IPS DF 4.7 (cell line): ENCODE results near the gene SELENOM.
A peak's percentile ranks its signal among the peaks of the same experiment; 100 is the strongest.

Experiments used
- DNase-seq: peaks from one replicate; pipeline ENCODE4 v3.0.0-alpha.2; 2013; ENCODE audit warnings: low spot score; ENCODE audit errors: extremely low read depth

SELENOM gene, protein sequence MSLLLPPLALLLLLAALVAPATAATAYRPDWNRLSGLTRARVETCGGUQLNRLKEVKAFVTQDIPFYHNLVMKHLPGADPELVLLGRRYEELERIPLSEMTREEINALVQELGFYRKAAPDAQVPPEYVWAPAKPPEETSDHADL

DNA sequence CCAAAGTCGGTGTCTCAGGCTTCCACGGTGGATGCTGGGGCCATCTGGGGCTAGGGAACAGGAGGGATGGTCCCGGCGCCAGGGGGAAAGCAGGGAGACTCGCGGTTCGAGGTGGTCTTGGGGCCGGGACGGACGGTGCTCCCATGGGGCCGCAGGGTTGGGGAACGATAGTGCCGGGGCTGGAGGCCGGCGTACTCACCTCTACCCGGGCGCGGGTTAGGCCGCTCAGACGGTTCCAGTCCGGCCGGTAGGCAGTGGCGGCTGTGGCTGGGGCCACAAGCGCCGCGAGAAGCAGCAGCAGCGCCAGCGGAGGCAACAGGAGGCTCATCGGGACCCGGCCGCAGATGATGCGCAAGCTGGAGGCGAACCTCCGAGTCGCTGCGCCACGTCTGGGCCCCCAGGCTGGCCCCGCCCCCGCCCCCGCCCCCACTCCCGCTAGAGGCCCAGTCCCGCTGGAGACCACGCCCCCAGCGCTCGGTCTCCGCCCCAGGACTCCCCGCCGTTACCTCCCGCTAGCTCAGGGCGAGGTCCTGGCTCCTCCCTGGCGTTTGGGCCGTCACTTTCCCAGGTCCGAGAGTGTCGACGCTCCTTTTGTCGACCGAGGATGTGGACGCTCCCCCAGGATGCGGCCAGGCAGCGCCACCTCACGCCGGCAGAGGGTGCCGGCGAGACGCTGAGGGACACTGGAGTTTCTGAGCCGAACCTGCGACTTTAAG is at the start of gene SELENOM:
Gene SELENOM (minus strand): TSS at position 391 of the 716 bp plus-strand sequence. CDS start 63 bp downstream, at position 328.
- DNase-seq = no peak

DNA sequence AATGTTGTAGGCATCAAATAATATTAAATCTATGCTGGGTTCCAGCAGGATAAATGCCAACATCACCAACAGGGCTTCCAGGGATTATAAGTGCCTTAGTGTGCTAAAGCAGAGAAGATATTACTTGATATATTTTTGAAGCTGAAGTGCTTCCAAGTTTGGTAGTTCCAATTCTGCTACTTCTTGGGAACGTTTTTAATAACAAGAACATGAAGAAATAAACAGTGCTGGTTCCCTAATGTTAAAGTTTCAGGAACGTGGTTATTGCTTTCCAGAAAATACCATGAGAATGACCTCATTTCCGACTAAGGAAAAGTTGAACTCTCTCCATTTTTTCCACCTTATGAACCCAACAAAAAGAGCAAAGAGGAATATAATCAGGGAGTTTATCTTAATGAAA is 48.1 kb upstream of the SELENOM start:
- no peak for DNase-seq

DNA sequence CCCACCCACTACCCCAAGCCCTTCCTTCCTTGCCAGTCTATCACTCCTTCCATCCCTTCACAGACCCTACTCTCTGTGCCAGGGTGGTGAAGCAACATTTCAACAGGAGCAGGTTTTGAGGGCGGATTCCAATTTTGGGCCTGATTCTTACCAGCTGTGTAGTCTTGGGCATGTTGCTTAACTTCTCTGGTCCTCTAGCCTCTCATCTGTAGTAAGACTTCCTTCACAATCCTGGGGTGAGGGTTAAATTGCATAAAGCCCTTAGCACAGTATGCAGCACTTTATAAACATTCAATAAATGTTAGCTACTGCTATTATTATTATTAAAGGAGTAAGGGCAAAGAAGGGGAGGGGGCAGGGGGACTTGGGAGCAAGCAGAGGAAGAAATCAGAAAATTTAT is 47.6 kb upstream of the SELENOM start:
- no peak for DNase-seq

DNA sequence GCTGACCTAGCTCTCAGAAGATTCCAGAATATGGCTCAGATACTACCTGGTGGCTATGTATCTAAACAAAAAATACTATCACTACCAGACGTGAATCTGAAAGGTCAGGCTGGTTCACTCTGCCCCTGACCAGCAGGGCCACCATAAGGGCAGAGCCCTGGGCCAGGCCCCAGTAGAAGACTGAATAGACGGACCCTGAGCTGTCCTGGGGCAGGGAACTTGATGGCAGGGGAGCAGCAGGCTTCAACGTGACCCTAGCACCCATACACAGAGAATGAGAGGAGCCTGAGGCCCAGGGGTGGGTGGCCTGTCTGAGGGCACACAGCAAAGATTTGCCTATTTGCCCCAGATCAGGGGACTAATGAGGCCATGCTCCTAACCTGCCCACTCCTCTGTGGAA is 46.0 kb upstream of the SELENOM start:
- DNase-seq = no peak

DNA sequence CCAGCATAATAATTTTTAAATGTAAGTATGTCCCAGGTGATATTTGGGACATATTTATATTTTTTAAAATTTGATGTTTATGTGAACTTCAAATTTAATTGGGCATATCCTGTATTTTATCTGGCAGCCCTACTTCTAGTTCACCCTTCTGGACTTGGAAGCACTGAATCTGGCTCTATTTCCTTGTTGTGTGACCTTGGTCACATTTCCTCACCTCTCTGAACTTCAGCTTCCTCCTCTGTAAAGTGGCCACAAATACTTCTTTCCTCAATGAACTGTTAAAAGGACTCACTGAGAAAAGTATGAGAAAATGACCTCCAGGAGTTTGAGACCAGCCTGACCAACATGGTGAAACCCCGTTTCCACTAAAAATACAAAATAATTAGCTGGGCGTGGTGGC is 44.5 kb upstream of the SELENOM start:
- DNase-seq = no peak

DNA sequence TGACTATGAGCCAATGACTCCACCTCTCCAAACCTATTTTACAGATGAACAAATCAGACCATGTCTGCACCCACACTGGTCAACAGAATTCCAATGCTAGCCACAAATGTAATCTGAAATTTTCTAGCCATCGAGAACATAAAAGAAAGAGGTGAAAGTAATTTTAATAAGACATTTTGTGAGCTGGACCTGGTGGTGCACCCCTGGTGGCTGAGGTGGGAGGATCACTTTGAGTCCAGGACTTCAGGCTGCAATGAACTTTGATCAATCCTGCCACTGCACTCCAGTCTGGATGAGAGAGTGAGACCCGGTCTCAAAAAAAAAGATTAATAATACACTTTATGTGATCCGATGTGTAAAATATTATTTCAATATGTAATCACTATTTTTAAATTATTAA is 43.2 kb upstream of the SELENOM start:
- no peak for DNase-seq

DNA sequence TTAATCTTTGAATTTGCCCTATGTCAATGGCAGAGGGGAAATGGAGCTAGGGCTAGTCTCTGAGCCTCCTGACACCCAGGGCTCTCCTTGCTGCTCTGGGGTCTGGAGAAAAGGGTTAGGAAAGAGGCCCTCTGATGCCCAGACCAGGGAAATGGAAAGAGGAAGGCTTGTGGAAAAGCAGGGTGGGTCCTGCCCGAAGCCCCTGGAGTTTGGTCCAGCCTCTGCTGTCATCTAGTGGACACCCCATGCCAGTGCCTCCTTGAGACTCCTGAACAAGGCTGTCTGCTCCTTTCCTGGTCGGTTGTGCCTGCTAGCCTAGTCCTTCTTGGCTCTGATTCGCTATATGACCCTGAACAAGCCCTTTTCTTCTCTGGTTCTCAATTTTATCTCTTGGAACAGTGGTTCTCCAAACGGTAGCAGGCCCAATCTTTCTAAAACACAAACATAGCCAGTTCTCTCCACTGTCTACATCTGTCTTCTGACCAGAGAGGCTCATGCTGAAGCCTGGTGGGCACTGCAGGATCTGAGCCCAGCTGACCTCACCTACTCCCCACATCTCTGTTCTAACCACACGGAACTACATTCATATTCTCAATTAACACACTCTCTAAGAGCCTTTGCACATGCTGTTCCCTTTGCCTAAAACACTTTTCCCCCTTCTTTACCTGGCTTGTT is 41.7 kb upstream of the SELENOM start:
- DNase-seq = peak; percentile 75

DNA sequence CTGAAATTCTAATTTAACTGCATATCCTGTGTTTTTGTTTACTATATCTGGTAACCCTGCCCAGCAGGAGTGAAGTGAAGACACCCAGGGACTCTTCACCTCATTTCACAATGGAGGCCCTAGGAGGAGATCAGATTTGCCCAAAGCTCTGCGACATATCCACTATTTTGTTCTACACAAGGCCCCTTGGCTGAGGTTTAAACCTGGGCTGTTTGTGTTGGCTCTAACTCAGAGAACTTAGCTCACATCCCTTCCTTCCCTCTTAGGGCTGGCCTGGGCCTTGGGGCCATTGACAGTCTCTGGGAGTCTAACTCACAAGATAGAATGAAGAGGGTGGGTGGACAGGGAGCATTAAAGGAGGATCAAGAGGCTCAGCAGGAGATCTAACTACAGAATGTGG is 41.1 kb upstream of the SELENOM start:
- no peak for DNase-seq

DNA sequence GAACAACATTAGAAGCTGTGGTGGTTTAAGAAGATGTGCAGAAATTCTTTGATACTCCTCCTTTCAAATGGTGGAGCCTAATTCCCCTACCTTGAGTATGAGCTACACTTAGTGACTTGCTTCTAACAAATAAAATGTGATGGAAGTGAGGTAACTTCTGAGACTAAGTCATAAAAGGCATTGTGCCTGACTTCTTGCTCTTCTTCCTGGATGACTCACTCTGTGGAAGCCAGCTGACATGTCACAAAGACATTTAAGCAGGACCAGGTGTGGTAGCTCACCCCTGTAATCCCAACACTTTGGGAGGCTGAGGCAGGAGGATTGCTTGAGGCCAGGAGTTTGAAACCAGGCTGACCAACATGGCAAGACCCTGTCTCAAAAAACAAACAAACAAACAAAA is 36.9 kb upstream of the SELENOM start:
- no peak for DNase-seq

DNA sequence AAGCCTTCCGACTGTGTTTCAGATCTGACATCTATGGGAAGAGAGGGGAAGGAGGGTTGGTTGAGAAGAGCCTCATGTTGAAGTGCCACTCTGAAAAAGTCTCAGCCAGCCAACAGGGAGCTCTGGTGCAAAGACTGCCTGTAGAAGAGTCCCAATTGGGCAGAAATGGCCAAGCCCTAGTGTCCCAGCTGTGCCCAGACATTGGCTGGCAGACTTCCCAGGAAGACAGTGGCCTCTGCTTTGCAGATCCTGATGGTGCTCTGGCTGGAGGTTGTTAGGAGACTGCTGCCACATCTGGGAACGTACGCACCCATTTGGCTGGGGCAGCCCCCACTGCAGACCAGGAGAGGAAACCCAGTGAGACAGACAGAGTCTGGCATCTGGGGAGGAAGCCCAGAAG is 36.2 kb upstream of the SELENOM start:
- no peak for DNase-seq

DNA sequence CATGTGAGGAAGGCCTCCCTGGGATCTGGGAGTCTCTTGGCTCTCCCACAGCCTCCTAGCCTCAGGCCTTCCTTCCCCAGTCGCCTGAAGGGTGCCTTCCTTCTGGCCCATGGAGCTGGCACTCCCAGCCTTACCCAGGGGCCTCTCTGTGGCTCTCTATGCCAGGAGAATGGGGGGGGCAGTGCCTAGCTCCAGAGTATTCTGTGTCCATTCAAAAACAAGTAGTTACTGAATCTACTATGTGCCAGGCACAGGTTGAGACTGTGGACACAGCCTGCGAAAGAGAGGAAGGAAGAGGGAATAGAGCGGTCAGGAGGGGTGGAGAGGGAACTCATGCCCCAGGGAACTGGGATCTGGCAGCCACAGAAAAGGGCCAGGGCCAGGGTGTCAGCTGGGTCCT is 35.7 kb upstream of the SELENOM start:
- DNase-seq = no peak

DNA sequence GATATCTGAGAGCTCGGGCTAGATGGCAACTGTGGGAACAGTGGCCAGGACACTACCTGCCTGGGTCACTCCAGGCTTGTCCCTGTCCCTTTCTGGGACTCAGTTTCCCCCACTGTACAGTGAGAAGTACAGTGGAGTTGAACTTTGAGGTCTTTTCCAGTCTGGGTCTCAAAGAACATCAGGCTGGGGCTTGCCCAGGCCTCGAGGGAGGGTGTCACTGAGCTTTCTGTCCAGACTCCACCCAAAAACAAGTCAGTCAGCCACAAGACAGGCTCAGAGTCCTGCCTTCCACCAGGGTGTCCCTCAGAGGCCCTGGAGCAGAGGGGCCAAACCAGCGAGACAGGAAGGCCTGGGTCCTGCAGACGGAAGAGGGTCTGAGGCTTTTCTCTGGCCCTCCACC is 34.9 kb upstream of the SELENOM start:
- DNase-seq = no peak

DNA sequence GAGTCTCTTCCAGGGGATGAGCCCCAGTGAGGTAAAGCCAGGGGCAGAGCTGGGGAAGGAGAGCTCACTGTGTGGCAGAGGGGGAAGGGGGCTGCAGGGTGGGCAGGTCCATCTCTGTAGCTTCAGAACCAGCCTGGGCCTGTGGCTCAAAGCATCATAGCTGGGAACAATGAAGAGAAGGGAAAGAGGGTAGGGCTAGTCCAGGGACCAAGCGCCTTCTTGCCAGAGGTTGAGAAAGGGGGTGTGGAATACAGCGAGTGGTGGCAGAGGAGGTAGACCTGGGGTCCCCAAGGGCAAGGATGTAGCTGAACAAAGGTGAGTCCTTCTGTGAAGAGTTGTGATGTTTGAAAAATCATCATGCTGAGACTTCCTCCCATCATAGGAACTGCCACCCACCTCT is 34.2 kb upstream of the SELENOM start:
- no peak for DNase-seq

DNA sequence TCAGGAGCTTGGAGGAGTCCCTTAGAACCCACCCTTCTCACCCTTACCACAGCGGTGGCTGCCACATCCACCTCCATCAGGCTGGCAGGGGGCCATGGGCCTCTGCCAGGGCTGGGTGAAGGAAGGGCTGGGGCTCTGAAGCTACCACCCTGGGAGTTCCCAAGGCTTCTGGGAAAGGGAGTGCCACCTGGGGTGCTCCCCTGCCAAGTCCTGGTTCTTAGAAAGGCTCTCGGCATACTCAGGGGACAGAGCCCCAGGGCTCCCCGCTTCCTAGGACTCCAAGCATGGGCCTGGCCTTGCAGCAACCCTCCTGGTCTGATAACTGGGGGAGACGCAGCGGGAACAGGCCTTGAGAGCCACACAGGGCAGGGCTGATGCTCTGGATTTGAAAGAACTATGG is 33.4 kb upstream of the SELENOM start:
- DNase-seq = no peak

DNA sequence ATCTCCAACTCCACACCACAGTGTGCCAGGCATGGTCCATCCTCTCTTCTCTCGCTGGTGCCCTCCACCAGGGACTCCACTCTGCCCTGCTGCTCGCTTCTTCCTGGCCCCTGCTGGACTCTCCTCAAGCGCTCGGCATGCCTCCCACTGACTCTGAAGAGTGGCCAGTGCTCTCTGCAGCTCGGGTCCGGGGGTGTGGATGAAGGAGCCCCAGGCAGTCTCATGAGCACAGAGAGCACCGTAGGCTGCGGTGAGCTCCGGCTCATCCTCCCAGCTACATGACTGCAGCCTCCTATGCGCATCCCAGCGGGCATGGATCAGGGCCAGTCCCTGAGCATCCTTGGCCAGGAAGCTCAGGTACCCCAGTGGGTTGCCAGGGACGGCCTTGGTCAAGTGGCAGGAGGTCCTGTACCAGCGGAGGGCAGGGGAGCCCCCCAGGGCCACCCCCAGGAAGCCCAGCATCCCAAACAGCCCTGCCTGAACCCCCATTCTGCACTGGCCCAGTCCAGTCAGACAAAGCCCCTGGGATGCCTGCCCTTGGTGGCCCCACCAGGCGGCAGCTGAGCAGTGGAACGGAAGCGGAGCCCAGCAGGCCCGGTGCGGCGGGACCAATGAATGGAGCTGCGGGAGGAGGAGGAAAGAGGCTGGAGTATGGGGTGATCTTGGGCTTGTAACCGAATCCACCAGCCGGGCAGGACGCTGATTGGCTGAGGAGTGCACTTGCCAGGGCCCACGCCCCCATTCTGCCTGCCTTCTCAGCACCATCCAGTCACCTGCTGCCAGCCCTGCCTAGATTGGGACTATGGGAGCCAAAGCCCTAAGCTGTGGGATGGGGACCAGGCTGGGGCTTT is 32.7 kb upstream of the SELENOM start, which contains the start of gene PLA2G3:
Gene PLA2G3 (minus strand): TSS at position 643 of the 851 bp plus-strand sequence. CDS start 154 bp downstream, at position 489.
- DNase-seq = peak; percentile 86

DNA sequence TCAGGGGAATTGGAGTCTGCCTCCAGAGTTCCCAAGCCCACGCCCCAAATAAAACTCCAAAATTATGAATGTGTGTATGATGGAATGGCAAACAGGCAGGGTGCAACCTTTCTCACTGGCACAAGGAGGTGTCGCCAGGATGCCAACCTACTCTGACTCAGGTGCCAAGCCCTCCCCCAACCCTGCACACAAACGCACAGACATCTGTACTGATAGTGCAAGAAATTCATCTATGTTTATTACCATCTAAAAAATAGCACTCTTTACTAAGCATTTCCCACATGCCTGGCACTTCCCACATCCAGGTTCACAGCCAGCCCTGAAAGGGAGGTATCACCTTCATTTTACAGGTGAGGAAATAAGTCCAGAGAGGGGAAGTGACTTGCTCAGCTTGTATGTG is 31.7 kb upstream of the SELENOM start:
- no peak for DNase-seq

DNA sequence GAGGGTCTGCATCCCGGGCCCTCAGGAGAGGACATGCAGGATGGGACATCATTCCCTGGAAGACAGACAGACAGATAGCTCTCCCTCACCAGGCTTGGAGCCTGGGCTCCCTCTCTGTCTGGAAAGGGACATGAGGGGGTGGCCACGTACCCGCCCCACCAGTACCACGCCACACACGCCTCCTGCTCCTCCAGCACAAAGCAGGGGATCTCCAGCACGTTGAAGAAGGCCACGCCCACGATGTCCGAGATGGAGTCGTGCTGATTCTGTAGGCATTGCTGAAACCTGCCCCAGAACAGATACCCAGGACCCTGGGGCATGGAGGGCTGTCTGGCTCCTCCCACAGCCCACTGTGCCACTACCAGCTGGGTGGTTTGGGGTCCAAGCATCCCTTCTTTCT is 30.8 kb upstream of the SELENOM start:
- DNase-seq = no peak

DNA sequence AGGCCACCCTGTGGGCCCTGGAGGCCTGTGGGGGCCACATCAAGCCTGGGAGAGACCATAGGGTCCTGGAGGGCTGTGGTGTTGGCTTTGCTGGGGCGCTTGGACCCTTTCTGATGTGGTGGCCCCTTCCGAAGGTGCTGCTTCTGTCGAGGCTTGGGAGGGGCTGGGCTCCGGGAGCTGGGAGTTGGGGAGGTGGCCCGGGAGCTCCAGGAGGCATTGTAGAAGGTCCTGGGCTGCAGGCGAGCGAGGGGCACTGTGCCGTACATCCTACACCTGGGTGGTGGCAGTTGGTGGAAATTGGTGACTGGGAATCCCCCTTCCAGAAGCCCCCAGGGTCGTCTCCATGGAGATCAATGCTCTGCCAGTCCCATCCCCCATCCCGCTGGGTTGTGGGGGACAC is 30.4 kb upstream of the SELENOM start:
- no peak for DNase-seq

DNA sequence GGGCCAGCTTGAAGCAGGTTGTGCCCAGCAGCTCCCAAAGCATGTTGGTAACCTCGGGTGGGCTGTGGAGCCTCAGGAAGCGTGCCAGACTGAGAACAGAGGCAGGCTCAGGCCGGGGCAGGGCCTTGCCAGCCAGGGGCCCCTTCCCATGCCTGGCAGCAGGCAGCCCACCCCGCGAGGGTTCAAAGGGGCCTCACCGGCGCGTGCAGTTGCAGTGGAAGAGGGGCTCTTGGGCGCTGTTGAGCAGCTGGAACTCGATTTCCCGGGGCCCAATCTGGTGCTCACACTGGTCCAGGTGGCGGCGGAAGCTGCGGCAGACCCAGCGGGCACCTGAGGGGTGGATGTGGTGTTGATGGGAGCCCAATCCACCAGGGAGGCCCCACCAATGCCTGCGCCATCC is 29.3 kb upstream of the SELENOM start:
- no peak for DNase-seq

DNA sequence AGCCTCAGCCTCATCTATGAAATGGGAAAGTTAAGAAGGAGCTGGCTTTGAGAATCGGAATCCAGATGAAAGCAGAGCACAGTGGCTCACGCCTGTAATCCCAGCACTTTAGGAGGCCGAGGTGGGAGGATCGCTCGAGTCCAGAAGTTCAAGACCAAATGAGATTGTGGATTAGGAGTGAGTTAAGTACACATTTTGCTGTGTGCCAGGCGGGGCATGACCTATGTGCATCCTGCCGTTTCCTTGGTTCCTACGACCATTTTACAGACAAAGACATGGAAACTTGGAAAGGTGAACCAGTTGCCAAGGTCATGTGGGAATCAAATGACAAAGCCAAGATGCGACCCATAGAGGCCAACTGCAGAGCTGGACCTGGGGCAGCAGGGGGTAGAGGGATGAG is 28.8 kb upstream of the SELENOM start:
- DNase-seq = no peak

DNA sequence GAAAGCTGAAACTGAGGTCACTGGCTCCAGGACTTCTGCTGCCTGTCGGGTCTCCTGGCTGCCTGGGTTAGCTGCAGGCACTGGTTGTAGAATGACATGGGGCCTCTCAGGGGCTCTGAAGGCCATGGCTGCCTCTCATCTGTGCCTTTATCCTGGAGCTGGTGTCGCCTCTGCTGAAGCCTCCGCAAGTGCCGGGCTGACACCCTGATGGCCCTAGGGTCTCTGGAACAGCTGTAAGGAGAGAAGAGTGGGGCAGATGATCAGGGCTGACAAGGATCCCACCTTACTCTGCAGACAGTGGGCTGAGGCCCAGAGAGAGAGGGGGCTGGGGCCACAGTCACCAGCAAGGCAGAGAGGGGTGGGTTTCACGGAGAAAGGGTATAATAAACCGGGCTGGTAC is 28.3 kb upstream of the SELENOM start:
- DNase-seq = no peak

DNA sequence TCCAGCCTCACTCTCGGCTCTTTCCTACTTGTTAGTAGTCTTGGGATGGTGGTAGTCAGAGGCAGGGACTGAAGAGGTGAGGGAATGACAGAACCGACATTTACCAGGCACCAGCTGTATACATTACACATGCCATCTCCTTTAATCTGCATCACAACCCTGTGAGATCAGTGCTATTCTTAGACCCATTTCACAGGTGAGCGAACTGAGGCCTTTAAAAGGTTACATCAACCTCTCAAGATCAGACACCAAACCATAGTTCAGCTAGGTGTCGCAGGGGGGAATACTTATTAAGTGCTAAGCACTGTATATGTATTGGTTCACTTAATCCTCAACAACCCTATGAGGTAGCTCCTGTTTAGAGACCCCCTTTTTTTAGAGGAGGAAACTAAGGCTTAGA is 27.3 kb upstream of the SELENOM start:
- no peak for DNase-seq
